DND-41 (cell line): ENCODE measurements around the gene CDC25B.

Experiments used
- ATAC-seq: fragments of 200-7000 bp; cut with Tn5 transposase; 3 replicates; pipeline ENCODE4 v1.9.1; 2021; ENCODE audit warnings: low read depth; ENCODE audit not compliant: insufficient read depth
- DNase-seq: peaks from one replicate; pipeline ENCODE4 v3.0.0-alpha.2; 2020
- H2AFZ ChIP-seq: 2 replicates; pipeline ENCODE4 v1.6.0; 2012; ENCODE audit warnings: low read depth, low read length
- H3K27ac ChIP-seq: 2 replicates; pipeline ENCODE4 v1.5.1; 2012; ENCODE audit warnings: low read length, inconsistent platforms
- H3K27me3 ChIP-seq: fragments of 200-600 bp; sonication (generic); 2 replicates; pipeline ENCODE4 v1.6.0; 2012; ENCODE audit warnings: low read length, mild to moderate bottlenecking, inconsistent platforms; ENCODE audit not compliant: insufficient read depth, poor library complexity
- H3K36me3 ChIP-seq: 2 replicates; pipeline ENCODE4 v1.5.1; 2012; ENCODE audit warnings: low read length, inconsistent platforms; ENCODE audit not compliant: insufficient read depth
- H3K4me1 ChIP-seq: 2 replicates; pipeline ENCODE4 v1.5.1; 2012; ENCODE audit warnings: mild to moderate bottlenecking, low read length; ENCODE audit not compliant: insufficient read depth
- H3K4me2 ChIP-seq: 2 replicates; pipeline ENCODE4 v1.6.0; 2012; ENCODE audit warnings: mild to moderate bottlenecking, moderate library complexity, low read length, inconsistent platforms; ENCODE audit not compliant: insufficient read depth
- H3K4me3 ChIP-seq, 2 experiments: fragments of 200-600 bp in 1 of 2; shearing (Covaris generic) in 1 of 2; 2 replicates each; pipeline ENCODE4 v1.5.1; 2012 to 2016; ENCODE audit warnings: inconsistent platforms in 2 of 2, low read length in 2 of 2, mild to moderate bottlenecking in 2 of 2, low read depth in 1 of 2, moderate library complexity in 1 of 2
- H3K79me2 ChIP-seq: 2 replicates; pipeline ENCODE4 v1.6.0; 2012; ENCODE audit warnings: low read length, inconsistent platforms; ENCODE audit not compliant: insufficient read depth
- H3K9ac ChIP-seq: 2 replicates; pipeline ENCODE4 v1.6.0; 2012; ENCODE audit warnings: low read depth, mild to moderate bottlenecking, inconsistent platforms, low read length, moderate library complexity
- H3K9me3 ChIP-seq: 2 replicates; pipeline ENCODE4 v1.5.1; 2012; ENCODE audit warnings: low read length, moderate library complexity, mild to moderate bottlenecking, inconsistent platforms; ENCODE audit not compliant: insufficient read depth, severe bottlenecking
- H4K20me1 ChIP-seq: 2 replicates; pipeline ENCODE4 v1.6.0; 2012; ENCODE audit warnings: low read length; ENCODE audit not compliant: insufficient read depth
- EZH2 ChIP-seq: IDR thresholded peaks from 3 replicates; pipeline ENCODE4 v1.6.1; 2012; ENCODE audit warnings: borderline replicate concordance, low read depth, mild to moderate bottlenecking, moderate library complexity, low read length, inconsistent platforms; ENCODE audit not compliant: severe bottlenecking
- TF ChIP-seq, protein P1 (sequence below): IDR thresholded peaks from 2 replicates; pipeline ENCODE4 v1.5.1; 2012; ENCODE audit warnings: borderline replicate concordance, low read length, moderate library complexity, mild to moderate bottlenecking; ENCODE audit not compliant: poor library complexity, severe bottlenecking; ENCODE audit errors: extremely low read depth

The CDC25B gene

DNA sequence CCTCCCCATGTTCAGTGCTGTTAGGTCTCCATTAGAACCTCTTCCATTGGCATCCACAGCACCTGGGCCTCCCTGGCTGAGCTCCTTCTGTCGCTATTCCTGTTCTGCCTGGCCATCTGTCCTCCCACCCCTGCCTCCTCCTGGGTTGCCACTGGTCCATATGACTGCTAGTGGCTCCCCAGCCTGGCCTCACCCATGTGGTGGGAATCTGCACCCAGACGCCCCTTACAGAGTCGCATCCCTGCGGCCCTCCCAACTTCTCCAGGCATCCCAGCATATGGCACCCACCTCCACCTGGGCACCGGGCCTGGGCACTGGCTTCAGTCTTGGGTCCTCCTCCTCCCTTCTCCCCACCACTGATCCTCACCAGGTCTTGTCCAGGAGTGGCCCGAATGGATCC is 7.7 kb downstream of the CDC25B start:
- ATAC-seq (no peak), DNase-seq (no peak)
- no peaks in the 10 kb centered on the region for H3K9me3 ChIP-seq
- peaks cover 16% of the 10 kb centered on the region for H3K79me2 ChIP-seq
- TF ChIP-seq, protein P1, sequence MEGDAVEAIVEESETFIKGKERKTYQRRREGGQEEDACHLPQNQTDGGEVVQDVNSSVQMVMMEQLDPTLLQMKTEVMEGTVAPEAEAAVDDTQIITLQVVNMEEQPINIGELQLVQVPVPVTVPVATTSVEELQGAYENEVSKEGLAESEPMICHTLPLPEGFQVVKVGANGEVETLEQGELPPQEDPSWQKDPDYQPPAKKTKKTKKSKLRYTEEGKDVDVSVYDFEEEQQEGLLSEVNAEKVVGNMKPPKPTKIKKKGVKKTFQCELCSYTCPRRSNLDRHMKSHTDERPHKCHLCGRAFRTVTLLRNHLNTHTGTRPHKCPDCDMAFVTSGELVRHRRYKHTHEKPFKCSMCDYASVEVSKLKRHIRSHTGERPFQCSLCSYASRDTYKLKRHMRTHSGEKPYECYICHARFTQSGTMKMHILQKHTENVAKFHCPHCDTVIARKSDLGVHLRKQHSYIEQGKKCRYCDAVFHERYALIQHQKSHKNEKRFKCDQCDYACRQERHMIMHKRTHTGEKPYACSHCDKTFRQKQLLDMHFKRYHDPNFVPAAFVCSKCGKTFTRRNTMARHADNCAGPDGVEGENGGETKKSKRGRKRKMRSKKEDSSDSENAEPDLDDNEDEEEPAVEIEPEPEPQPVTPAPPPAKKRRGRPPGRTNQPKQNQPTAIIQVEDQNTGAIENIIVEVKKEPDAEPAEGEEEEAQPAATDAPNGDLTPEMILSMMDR: no peak
- no peak for TF ChIP-seq EZH2
- H3K4me1 ChIP-seq: peaks cover 17% of the 10 kb centered on the region
- no peak overlapping the region for H3K4me3 ChIP-seq
- H2AFZ ChIP-seq: no peak overlapping the region
- no peak overlapping the region for H3K4me2 ChIP-seq
- H3K36me3 ChIP-seq: peaks cover 74% of the 10 kb centered on the region
- peaks cover 28% of the 10 kb centered on the region for H4K20me1 ChIP-seq
- H3K9ac ChIP-seq: no peak overlapping the region
- H3K27me3 ChIP-seq: no peaks in the 10 kb centered on the region
- no peak overlapping the region for H3K27ac ChIP-seq

DNA sequence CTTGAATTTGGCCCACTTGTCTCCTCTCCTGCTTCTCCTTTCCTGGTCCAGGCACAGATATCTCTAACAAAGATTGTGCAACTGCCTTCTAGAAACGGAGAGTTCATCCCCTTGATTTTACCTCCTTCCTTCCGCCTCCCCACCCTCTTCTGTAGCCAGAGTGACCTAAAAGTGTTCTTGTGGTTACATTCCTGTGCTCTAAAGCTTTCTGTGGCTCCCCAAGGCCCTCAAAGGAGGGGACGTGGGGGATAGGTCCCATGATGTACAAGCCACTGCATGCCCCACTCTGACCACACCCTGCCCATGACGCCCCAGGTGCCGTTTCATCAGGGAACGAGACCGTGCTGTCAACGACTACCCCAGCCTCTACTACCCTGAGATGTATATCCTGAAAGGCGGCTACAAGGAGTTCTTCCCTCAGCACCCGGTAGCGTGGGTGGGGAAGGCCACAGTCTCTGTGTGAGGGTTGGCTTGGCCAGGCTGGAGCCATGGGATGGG is 8.2 kb downstream of the CDC25B start:
- Histone ChIP-seq H2AFZ (no peak overlapping the region), H3K4me1 (peaks cover 13% of the 10 kb centered on the region), H3K9me3 (no peaks in the 10 kb centered on the region), H3K36me3 (peaks cover 69% of the 10 kb centered on the region), H3K4me2 (no peak overlapping the region), H3K27ac (no peak overlapping the region), H3K79me2 (peaks cover 12% of the 10 kb centered on the region), H3K9ac (no peak overlapping the region), H3K4me3 (no peak overlapping the region), H3K27me3 (no peaks in the 10 kb centered on the region), H4K20me1 (peaks cover 24% of the 10 kb centered on the region)
- no peak for TF ChIP-seq EZH2
- TF ChIP-seq, protein P1: no peak
- ATAC-seq: no peak
- DNase-seq: no peak

DNA sequence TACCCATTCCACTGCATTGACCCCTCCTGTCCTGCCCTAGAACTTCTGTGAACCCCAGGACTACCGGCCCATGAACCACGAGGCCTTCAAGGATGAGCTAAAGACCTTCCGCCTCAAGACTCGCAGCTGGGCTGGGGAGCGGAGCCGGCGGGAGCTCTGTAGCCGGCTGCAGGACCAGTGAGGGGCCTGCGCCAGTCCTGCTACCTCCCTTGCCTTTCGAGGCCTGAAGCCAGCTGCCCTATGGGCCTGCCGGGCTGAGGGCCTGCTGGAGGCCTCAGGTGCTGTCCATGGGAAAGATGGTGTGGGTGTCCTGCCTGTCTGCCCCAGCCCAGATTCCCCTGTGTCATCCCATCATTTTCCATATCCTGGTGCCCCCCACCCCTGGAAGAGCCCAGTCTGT is 8.7 kb downstream of the CDC25B start:
- no peak for ATAC-seq
- Histone ChIP-seq H3K27me3 (no peaks in the 10 kb centered on the region), H3K4me3 (no peak overlapping the region), H2AFZ (no peak overlapping the region), H3K79me2 (peaks cover 8% of the 10 kb centered on the region), H3K4me2 (no peak overlapping the region), H3K9ac (no peak overlapping the region), H3K27ac (no peak overlapping the region), H3K4me1 (peaks cover 8% of the 10 kb centered on the region), H4K20me1 (peaks cover 21% of the 10 kb centered on the region), H3K36me3 (peaks cover 65% of the 10 kb centered on the region), H3K9me3 (no peaks in the 10 kb centered on the region)
- no peak for DNase-seq
- no peak for TF ChIP-seq EZH2
- TF ChIP-seq, protein P1: no peak

DNA sequence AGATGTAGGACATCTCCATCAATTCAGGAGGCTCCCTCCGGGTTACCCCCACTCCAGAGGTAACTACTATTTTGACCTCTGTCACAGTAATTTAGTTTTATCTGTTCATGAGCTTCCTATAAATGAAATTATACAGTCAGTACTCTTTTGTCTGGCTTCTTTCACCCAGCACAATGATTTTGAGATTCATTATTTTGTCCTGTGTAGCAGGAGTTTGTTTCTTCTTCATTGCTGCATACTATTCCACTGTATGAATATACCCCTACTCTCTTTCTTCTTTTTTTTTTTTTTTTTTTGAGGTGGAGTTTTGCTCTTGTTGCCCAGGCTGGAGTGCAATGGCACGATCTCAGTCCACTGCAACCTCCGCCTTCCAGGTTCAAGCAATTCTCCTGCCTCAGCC is 12.4 kb downstream of the CDC25B start:
- peaks cover 27% of the 10 kb centered on the region for H3K36me3 ChIP-seq
- no peaks in the 10 kb centered on the region for H3K27me3 ChIP-seq
- no peaks in the 10 kb centered on the region for H3K79me2 ChIP-seq
- ATAC-seq: no peak
- no peak overlapping the region for H3K27ac ChIP-seq
- H3K9ac ChIP-seq: no peak overlapping the region
- no peak overlapping the region for H2AFZ ChIP-seq
- no peak for DNase-seq
- peaks cover 25% of the 10 kb centered on the region for H3K4me1 ChIP-seq
- peaks cover 6% of the 10 kb centered on the region; the same call in 1 of the 2 replicates for H4K20me1 ChIP-seq
- no peaks in the 10 kb centered on the region for H3K9me3 ChIP-seq
- no peak for TF ChIP-seq EZH2
- TF ChIP-seq, protein P1: no peak
- H3K4me2 ChIP-seq: no peak overlapping the region
- H3K4me3 ChIP-seq: no peak overlapping the region
